T47D (cell line): Measurements from ENCODE around the gene CDADC1.

Experiments used
- DNase-seq, 2 experiments: peaks; one replicate each; pipeline versions ENCODE4 v3.0.0 to v3.0.0-alpha.2; 2011 to 2012; ENCODE audit warnings: low read depth in 1 of 2, low spot score in 1 of 2
- JUND ChIP-seq: IDR thresholded peaks from 2 replicates; pipeline ENCODE4 v1.6.1; 2012; ENCODE audit warnings: low read depth
- in situ Hi-C: cut with HindIII; loops from 2 replicates; pipeline ENCODE4 v1.10.0; 2016; ENCODE audit warnings: low sequenced_read_pairs, low pct_unique_long_range_greater_than_20kb

CDADC1 gene

GRCh38 chr13:49247643-49248621, at the start of gene CDADC1:
TSS of gene CDADC1 (plus strand) at chr13:49247925. CDS start at chr13:49248038, 113 bp downstream.
- TF ChIP-seq JUND, result no peak
- DNase-seq, result peak; percentile 63 to 93
- in situ Hi-C loops, result no loop called here

- no peak for TF ChIP-seq JUND
- DNase-seq, result no peak
- in situ Hi-C loops, result no loop called here
Measured at GRCh38 chr13:49206641-49207040, 41.1 kb upstream of the CDADC1 start.

GRCh38 chr13:49208619-49209018, 39.1 kb upstream of the CDADC1 start:
- in situ Hi-C loops, result no loop called here
- no peak for DNase-seq
- no peak for TF ChIP-seq JUND

GRCh38 chr13:49210114-49210513, 37.6 kb upstream of the CDADC1 start:
- in situ Hi-C loops, result no loop called here
- DNase-seq, result no peak
- no peak for TF ChIP-seq JUND

- in situ Hi-C loops, result no loop called here
- no peak for DNase-seq
- no peak for TF ChIP-seq JUND
Measured at GRCh38 chr13:49210669-49211068, 37.1 kb upstream of the CDADC1 start.

GRCh38 chr13:49213539-49213938, 34.2 kb upstream of the CDADC1 start:
- TF ChIP-seq JUND, result no peak
- DNase-seq, result no peak
- in situ Hi-C loops, result no loop called here

- in situ Hi-C loops, result no loop called here
- DNase-seq, result no peak
- no peak for TF ChIP-seq JUND
Measured at GRCh38 chr13:49213997-49214916, 33.5 kb upstream of the CDADC1 start.

- in situ Hi-C loops, result no loop called here
Measured at GRCh38 chr13:49214917-49215376, 32.8 kb upstream of the CDADC1 start.

GRCh38 chr13:49216334-49216733, 31.4 kb upstream of the CDADC1 start:
- in situ Hi-C loops, result no loop called here
- DNase-seq, result no peak
- TF ChIP-seq JUND, result no peak

More at GRCh38 chr13:49214917-49215376, 32.8 kb upstream of the CDADC1 start:
- DNase-seq, result peak in 1 of 2 experiments; percentile 52
- TF ChIP-seq JUND, result no peak

GRCh38 chr13:49217962-49218492, 29.7 kb upstream of the CDADC1 start:
- no peak for TF ChIP-seq JUND
- in situ Hi-C loops, result no loop called here
- DNase-seq, result no peak

GRCh38 chr13:49218493-49219051, 29.2 kb upstream of the CDADC1 start:
- TF ChIP-seq JUND, result no peak
- no peak for DNase-seq
- in situ Hi-C loops, result no loop called here

GRCh38 chr13:49219647-49220035, 28.1 kb upstream of the CDADC1 start:
- no peak for TF ChIP-seq JUND
- in situ Hi-C loops, result no loop called here
- DNase-seq, result no peak
